PC-3 (cell line): ENCODE data around the gene TMEM63B. TPM values are rescaled to one million over a fixed set of nuclear protein-coding genes. Genes with fewer than 3 reads are reported as not detected.

Experiments
- ATAC-seq: fragments of 200-7000 bp; cut with Tn5 transposase; 2 replicates; pipeline ENCODE4 v1.9.1; 2020; ENCODE audit warnings: mild to moderate bottlenecking, moderate library complexity
- BruUV-seq: library from RNA; stranded (reverse); fragments of 400-500 nt; replicated peaks from 2 replicates; lab custom pipeline; 2021; lab: Mats Ljungman, UMichigan
- CTCF ChIA-PET: fragments of 300-600 bp; sonication (Branson Sonifier 250); formaldehyde crosslinking; loops from one replicate; lab custom pipeline; 2022; ENCODE audit warnings: antibody characterized with exemption; lab: Charles Lee
- POLR2A ChIA-PET: fragments of 300-600 bp; sonication (Branson Sonifier 250); formaldehyde crosslinking; loops from one replicate; lab custom pipeline; 2022; ENCODE audit warnings: antibody characterized with exemption; ENCODE audit not compliant: unreplicated experiment; lab: Charles Lee
- DNase-seq: peaks from one replicate; pipeline ENCODE4 v3.0.0-alpha.2; 2015
- H2AFZ ChIP-seq: fragments of 300-600 bp; sonication (generic); 2 replicates; pipeline ENCODE4 v1.6.0; 2016; ENCODE audit warnings: antibody characterized with exemption, low read length
- H3F3A ChIP-seq: fragments of 300-600 bp; sonication (generic); one replicate; pipeline ENCODE4 v1.6.0; 2017; ENCODE audit warnings: antibody characterized with exemption, low read length, control low read depth, mild to moderate bottlenecking; ENCODE audit not compliant: unreplicated experiment
- H3K27ac ChIP-seq: fragments of 300-600 bp; sonication (generic); 2 replicates; pipeline ENCODE4 v1.5.1; 2016; ENCODE audit warnings: mild to moderate bottlenecking, low read length
- H3K27me3 ChIP-seq: fragments of 300-600 bp; sonication (generic); 2 replicates; pipeline ENCODE4 v1.6.1; 2016; ENCODE audit warnings: low read length, mixed read lengths
- H3K36me3 ChIP-seq: fragments of 300-600 bp; sonication (generic); 2 replicates; pipeline ENCODE4 v1.6.1; 2016; ENCODE audit warnings: low read depth, mixed run types, low read length, mixed read lengths
- H3K4me1 ChIP-seq: fragments of 300-600 bp; sonication (generic); 2 replicates; pipeline ENCODE4 v1.5.1; 2016; ENCODE audit warnings: low read length; ENCODE audit not compliant: insufficient read depth
- H3K4me2 ChIP-seq: fragments of 300-600 bp; sonication (generic); 2 replicates; pipeline ENCODE4 v1.6.0; 2016; ENCODE audit warnings: low read length
- H3K4me3 ChIP-seq: fragments of 300-600 bp; sonication (generic); 2 replicates; pipeline ENCODE4 v1.5.1; 2016; ENCODE audit warnings: mild to moderate bottlenecking, low read length, mixed read lengths
- H3K79me2 ChIP-seq: fragments of 300-600 bp; sonication (generic); 2 replicates; pipeline ENCODE4 v1.6.1; 2017; ENCODE audit warnings: low read length, mixed read lengths
- H3K9ac ChIP-seq: fragments of 300-600 bp; sonication (generic); 2 replicates; pipeline ENCODE4 v1.6.0; 2016; ENCODE audit warnings: mild to moderate bottlenecking, low read length
- H3K9me2 ChIP-seq: fragments of 300-600 bp; sonication (generic); replicated peaks from 2 replicates; pipeline ENCODE4 v1.6.1; 2016; ENCODE audit warnings: mixed run types, low read length, mixed read lengths
- H3K9me3 ChIP-seq: fragments of 300-600 bp; sonication (generic); 2 replicates; pipeline ENCODE4 v1.6.1; 2016; ENCODE audit warnings: low read length, mixed read lengths
- H4K20me1 ChIP-seq: fragments of 300-600 bp; sonication (generic); 2 replicates; pipeline ENCODE4 v1.6.1; 2016; ENCODE audit warnings: low read length, mixed read lengths
- CTCF ChIP-seq: fragments of 300-600 bp; sonication (generic); conservative IDR thresholded peaks from 2 replicates; pipeline ENCODE4 v1.5.1; 2017; ENCODE audit warnings: antibody characterized with exemption, low read depth, mild to moderate bottlenecking, low read length
- EZH2 ChIP-seq: fragments of 300-600 bp; sonication (generic); IDR thresholded peaks from one replicate; pipeline ENCODE4 v1.6.1; 2017; ENCODE audit warnings: antibody characterized with exemption, mild to moderate bottlenecking, low read length; ENCODE audit not compliant: unreplicated experiment
- EZH2phosphoT487 ChIP-seq: fragments of 300-600 bp; sonication (generic); IDR thresholded peaks from 2 replicates; pipeline ENCODE4 v1.6.1; 2018; ENCODE audit warnings: mild to moderate bottlenecking, antibody characterized with exemption, low read length, borderline replicate concordance
- intact Hi-C: fragments of 100-400 bp; cut with micrococcal nuclease; formaldehyde crosslinking; loops from 2 replicates; pipeline ENCODE4 v1.9.0; 2023
- total RNA-seq: library from RNA; depleted of rRNA; stranded (reverse); fragments of >200 nt; gene quantifications from 2 replicates; pipeline ENCODE4 v1.2.3, GENCODE V29; 2014

Gene TMEM63B
- total RNA-seq, 1 experiment from 2014 or later: 23.6 TPM

- no peaks in the 10 kb centered on the region for H3K79me2 ChIP-seq
- no peak overlapping the region for H3K4me3 ChIP-seq
- no peaks in the 10 kb centered on the region for H3F3A ChIP-seq
- H3K9ac ChIP-seq: no peak overlapping the region
- no peaks in the 10 kb centered on the region for H3K9me3 ChIP-seq
- ATAC-seq (no peak), DNase-seq (no peak)
- H3K27ac ChIP-seq: no peak overlapping the region
- no peak overlapping the region for H2AFZ ChIP-seq
- TF ChIP-seq CTCF: no peak
- H4K20me1 ChIP-seq: no peaks in the 10 kb centered on the region
- no peaks in the 10 kb centered on the region; the same call in 1 of the 2 replicates for H3K36me3 ChIP-seq
- intact Hi-C loops: no loop called here
- H3K4me2 ChIP-seq: no peak overlapping the region
- H3K27me3 ChIP-seq: no peaks in the 10 kb centered on the region
- no peaks in the 10 kb centered on the region for H3K9me2 ChIP-seq
- no peaks in the 10 kb centered on the region for H3K4me1 ChIP-seq
- CTCF ChIA-PET: no interaction called here
- POLR2A ChIA-PET: no interaction called here
- no TSS peak for BruUV-seq
Observed at GRCh38 chr6:44154067-44154466, 26.7 kb downstream of the TMEM63B start.

- no TSS peak for BruUV-seq
- no peaks in the 10 kb centered on the region for H4K20me1 ChIP-seq
- no peaks in the 10 kb centered on the region for H3K36me3 ChIP-seq
Observed at GRCh38 chr6:44156494-44157151, 29.3 kb downstream of the TMEM63B start.

DNA sequence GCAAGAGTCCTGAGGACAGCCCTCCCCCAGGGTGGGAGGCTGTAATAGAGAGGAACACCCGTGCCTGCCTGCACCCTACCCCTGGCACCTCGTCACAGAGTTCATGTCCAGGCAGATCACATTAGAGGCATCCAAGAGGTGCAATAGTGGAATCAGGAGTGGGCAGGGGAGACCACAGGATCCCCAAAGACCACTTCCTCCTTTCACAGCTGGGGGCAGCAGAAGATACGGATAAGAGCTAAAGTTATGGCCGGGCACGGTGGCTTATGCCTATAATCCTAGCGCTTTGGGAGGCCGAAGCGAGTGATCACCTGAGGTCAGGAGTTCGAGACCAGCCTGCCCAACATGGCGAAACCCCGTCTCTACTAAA lies 29.8 kb downstream of the TMEM63B start:
- CTCF ChIA-PET: no interaction called here
- ATAC-seq (no peak), DNase-seq (no peak)
- H3K79me2 ChIP-seq: no peaks in the 10 kb centered on the region
- H4K20me1 ChIP-seq: no peaks in the 10 kb centered on the region
- intact Hi-C loops: no loop called here
- no peaks in the 10 kb centered on the region for H3K36me3 ChIP-seq
- peaks cover 9% of the 10 kb centered on the region; the same call in 1 of the 2 replicates for H3K4me1 ChIP-seq
- no peaks in the 10 kb centered on the region for H3K9me2 ChIP-seq
- H3K4me3 ChIP-seq: no peak overlapping the region
- no peak overlapping the region for H2AFZ ChIP-seq
- no peak overlapping the region for H3K4me2 ChIP-seq
- no TSS peak for BruUV-seq
- H3K27ac ChIP-seq: no peak overlapping the region
- TF ChIP-seq CTCF (no peak), EZH2 (no peak), EZH2phosphoT487 (no peak)
- H3K27me3 ChIP-seq: no peaks in the 10 kb centered on the region
- H3K9me3 ChIP-seq: no peaks in the 10 kb centered on the region
- no peaks in the 10 kb centered on the region for H3F3A ChIP-seq
- POLR2A ChIA-PET: no interaction called here
- H3K9ac ChIP-seq: no peak overlapping the region

More at GRCh38 chr6:44156494-44157151, 29.3 kb downstream of the TMEM63B start:
- H3K27ac ChIP-seq: no peak overlapping the region
- no peaks in the 10 kb centered on the region for H3K27me3 ChIP-seq
- peaks cover 6% of the 10 kb centered on the region; the same call in 1 of the 2 replicates for H3K4me1 ChIP-seq
- CTCF ChIA-PET: no interaction called here
- DNase-seq: no peak
- no peak overlapping the region for H3K4me3 ChIP-seq
- intact Hi-C loops: no loop called here
- no peak for ATAC-seq
- no peak overlapping the region for H2AFZ ChIP-seq
- H3F3A ChIP-seq: no peaks in the 10 kb centered on the region
- H3K9me3 ChIP-seq: no peaks in the 10 kb centered on the region
- no peaks in the 10 kb centered on the region for H3K79me2 ChIP-seq
- TF ChIP-seq CTCF: no peak
- TF ChIP-seq EZH2: no peak
- no peak for TF ChIP-seq EZH2phosphoT487
- no peak overlapping the region for H3K9ac ChIP-seq
- no peaks in the 10 kb centered on the region for H3K9me2 ChIP-seq
- POLR2A ChIA-PET: no interaction called here
- no peak overlapping the region for H3K4me2 ChIP-seq
